Neural crest cell (in vitro differentiated cells): ENCODE measurements around the gene DSCAM. TPM values are rescaled to one million over a fixed set of nuclear protein-coding genes. Genes with fewer than 3 reads are reported as not detected.

Experiments
- DNase-seq: peaks from one replicate; pipeline ENCODE4 v3.0.0; 2021; ENCODE audit warnings: low read depth, mixed read lengths, low spot score
- H3K27ac Mint-ChIP-seq: one replicate; pipeline ENCODE4 v1.8.0; 2021; ENCODE audit warnings: mild to moderate bottlenecking, mixed read lengths; ENCODE audit not compliant: unreplicated experiment
- H3K27me3 Mint-ChIP-seq: 2 replicates; pipeline ENCODE4 v1.8.0; 2021; ENCODE audit warnings: low read depth, mild to moderate bottlenecking, mixed read lengths
- H3K36me3 Mint-ChIP-seq: 2 replicates; pipeline ENCODE4 v1.8.0; 2021; ENCODE audit warnings: low read depth, mild to moderate bottlenecking, mixed read lengths
- H3K4me1 Mint-ChIP-seq: 2 replicates; pipeline ENCODE4 v1.8.0; 2021; ENCODE audit warnings: mixed read lengths
- H3K4me3 Mint-ChIP-seq: one replicate; pipeline ENCODE4 v1.8.0; 2021; ENCODE audit warnings: mild to moderate bottlenecking, mixed read lengths
- H3K9me3 Mint-ChIP-seq: 2 replicates; pipeline ENCODE4 v1.8.0; 2021; ENCODE audit warnings: mixed read lengths
- CTCF ChIP-seq: fragments of 200-600 bp; sonication (generic); conservative IDR thresholded peaks from 2 replicates; pipeline ENCODE4 v1.5.0; 2021; ENCODE audit warnings: antibody characterized with exemption, mild to moderate bottlenecking
- total RNA-seq: library from RNA; stranded (reverse); gene quantifications from 2 replicates; pipeline ENCODE4 v1.2.1, GENCODE V29; 2021

The DSCAM gene
- total RNA-seq, 1 donor from 2014 or later, result 0.19 TPM

- DNase-seq, result no peak
Measured at GRCh38 chr21:40829791-40830190, 17.2 kb downstream of the DSCAM start.

GRCh38 chr21:40829308-40829707 lies 17.6 kb downstream of the DSCAM start:
- Mint-ChIP-seq H3K27me3 (peaks cover 3% of the 10 kb centered on the region), H3K4me1 (peaks cover 13% of the 10 kb centered on the region), H3K4me3 (no peak overlapping the region), H3K9me3 (no peaks in the 10 kb centered on the region), H3K36me3 (no peaks in the 10 kb centered on the region), H3K27ac (no peak overlapping the region)
- no peak for TF ChIP-seq CTCF
- DNase-seq, result no peak

More at GRCh38 chr21:40829791-40830190, 17.2 kb downstream of the DSCAM start:
- peaks cover 3% of the 10 kb centered on the region for H3K27me3 Mint-ChIP-seq
- H3K36me3 Mint-ChIP-seq, result no peaks in the 10 kb centered on the region
- no peak overlapping the region for H3K27ac Mint-ChIP-seq
- H3K4me1 Mint-ChIP-seq, result peaks cover 13% of the 10 kb centered on the region
- no peak overlapping the region for H3K4me3 Mint-ChIP-seq
- no peaks in the 10 kb centered on the region for H3K9me3 Mint-ChIP-seq
- TF ChIP-seq CTCF, result no peak

- Mint-ChIP-seq H3K27me3 (no peaks in the 10 kb centered on the region), H3K4me3 (no peak overlapping the region), H3K27ac (no peak overlapping the region), H3K4me1 (no peaks in the 10 kb centered on the region), H3K36me3 (no peaks in the 10 kb centered on the region), H3K9me3 (no peaks in the 10 kb centered on the region)
- no peak for DNase-seq
- no peak for TF ChIP-seq CTCF
Measured at GRCh38 chr21:40827509-40827908, 19.4 kb downstream of the DSCAM start.

GRCh38 chr21:40819071-40819900 lies 27.7 kb downstream of the DSCAM start:
- no peak for TF ChIP-seq CTCF
- no peak overlapping the region for H3K4me3 Mint-ChIP-seq
- peaks cover 4% of the 10 kb centered on the region for H3K4me1 Mint-ChIP-seq
- H3K36me3 Mint-ChIP-seq, result no peaks in the 10 kb centered on the region
- H3K27ac Mint-ChIP-seq, result no peak overlapping the region
- H3K9me3 Mint-ChIP-seq, result peaks cover 3% of the 10 kb centered on the region
- DNase-seq, result no peak
- H3K27me3 Mint-ChIP-seq, result no peaks in the 10 kb centered on the region

GRCh38 chr21:40813918-40814317 lies 33.0 kb downstream of the DSCAM start:
- no peak overlapping the region for H3K27ac Mint-ChIP-seq
- no peaks in the 10 kb centered on the region for H3K27me3 Mint-ChIP-seq
- no peak overlapping the region for H3K4me3 Mint-ChIP-seq
- H3K4me1 Mint-ChIP-seq, result peaks cover 5% of the 10 kb centered on the region
- no peaks in the 10 kb centered on the region for H3K36me3 Mint-ChIP-seq
- no peak for DNase-seq
- H3K9me3 Mint-ChIP-seq, result no peaks in the 10 kb centered on the region
- TF ChIP-seq CTCF, result no peak
